CD4-positive, CD25-positive, alpha-beta regulatory T cell (primary cell): ENCODE data around the gene ASIC3. TPM values are rescaled to one million over a fixed set of nuclear protein-coding genes. Genes with fewer than 3 reads are reported as not detected.
A peak's percentile ranks its signal among the peaks of the same experiment; 100 is the strongest.

Experiments used
- ATAC-seq, 2 donors: fragments of 150-1000 bp; cut with Tn5 transposase; one replicate each; pipeline ENCODE4 v1.10.0; 2021; ENCODE audit warnings: low read depth in 2 of 2, moderate number of reproducible peaks in 2 of 2, moderate library complexity in 1 of 2
- DNase-seq, 3 donors: peaks; one replicate each; pipeline versions ENCODE4 v3.0.0 to v3.0.0-alpha.2; 2012 to 2022; ENCODE audit warnings: mixed read lengths in 1 of 3
- H3K27ac ChIP-seq: one replicate; pipeline ENCODE4 v1.7.0; 2013; ENCODE audit warnings: mild to moderate bottlenecking, low read length; ENCODE audit not compliant: insufficient read depth, poor library complexity, severe bottlenecking
- H3K27me3 ChIP-seq: one replicate; pipeline ENCODE4 v1.7.0; 2013; ENCODE audit warnings: low read length; ENCODE audit not compliant: control insufficient read depth, insufficient read depth
- H3K36me3 ChIP-seq: one replicate; pipeline ENCODE4 v1.7.0; 2013; ENCODE audit warnings: mild to moderate bottlenecking, low read length, moderate library complexity; ENCODE audit not compliant: control insufficient read depth, insufficient read depth
- H3K4me1 ChIP-seq: 2 replicates; pipeline ENCODE4 v1.7.0; 2013; ENCODE audit warnings: mild to moderate bottlenecking, low read length; ENCODE audit not compliant: insufficient read depth, control insufficient read depth, poor library complexity, severe bottlenecking
- H3K4me3 ChIP-seq: one replicate; pipeline ENCODE4 v1.7.0; 2013; ENCODE audit warnings: low read depth, mild to moderate bottlenecking, low read length, moderate library complexity
- H3K9me3 ChIP-seq, 2 experiments: 1 replicate in 1 of 2; 2 replicates in 1 of 2; pipeline ENCODE4 v1.7.0; 2013; ENCODE audit warnings: low read length in 2 of 2, mild to moderate bottlenecking in 1 of 2, moderate library complexity in 1 of 2; ENCODE audit not compliant: control insufficient read depth in 2 of 2
- H3K27ac Mint-ChIP-seq, 3 donors: one replicate each; pipeline ENCODE4 v1.8.0; 2020 to 2022; ENCODE audit warnings: mild to moderate bottlenecking in 3 of 3, mixed read lengths in 3 of 3, moderate library complexity in 2 of 3
- H3K27me3 Mint-ChIP-seq: one replicate; pipeline ENCODE4 v1.8.0; 2022; ENCODE audit warnings: mild to moderate bottlenecking, mixed read lengths
- H3K36me3 Mint-ChIP-seq: one replicate; pipeline ENCODE4 v1.8.0; 2020; ENCODE audit warnings: mixed read lengths
- H3K4me1 Mint-ChIP-seq, 4 donors: one replicate each; pipeline ENCODE4 v1.8.0; 2020 to 2022; ENCODE audit warnings: mixed read lengths in 4 of 4, mild to moderate bottlenecking in 1 of 4
- H3K4me3 Mint-ChIP-seq, 4 donors: one replicate each; pipeline ENCODE4 v1.8.0; 2020 to 2022; ENCODE audit warnings: mild to moderate bottlenecking in 4 of 4, mixed read lengths in 4 of 4, moderate library complexity in 3 of 4
- H3K9me3 Mint-ChIP-seq, 7 donors: one replicate each; pipeline ENCODE4 v1.8.0; 2020 to 2022; ENCODE audit warnings: mixed read lengths in 7 of 7, mild to moderate bottlenecking in 3 of 7, moderate library complexity in 2 of 7
- polyA plus RNA-seq, 4 donors: library from polyadenylated mRNA; unstranded; fragments of 300-500 nt; fragmentation: Illumina TruSeq; gene quantifications; one replicate each; pipeline ENCODE4 v1.2.3, GENCODE V29; 2021
- total RNA-seq: library from RNA; stranded (reverse); gene quantifications from one replicate; pipeline ENCODE4 v1.2.3, GENCODE V29; 2022

Gene ASIC3
- total and polyA plus RNA-seq, 5 donors from 2014 or later, result 5.9 TPM; not detected in 4

DNA sequence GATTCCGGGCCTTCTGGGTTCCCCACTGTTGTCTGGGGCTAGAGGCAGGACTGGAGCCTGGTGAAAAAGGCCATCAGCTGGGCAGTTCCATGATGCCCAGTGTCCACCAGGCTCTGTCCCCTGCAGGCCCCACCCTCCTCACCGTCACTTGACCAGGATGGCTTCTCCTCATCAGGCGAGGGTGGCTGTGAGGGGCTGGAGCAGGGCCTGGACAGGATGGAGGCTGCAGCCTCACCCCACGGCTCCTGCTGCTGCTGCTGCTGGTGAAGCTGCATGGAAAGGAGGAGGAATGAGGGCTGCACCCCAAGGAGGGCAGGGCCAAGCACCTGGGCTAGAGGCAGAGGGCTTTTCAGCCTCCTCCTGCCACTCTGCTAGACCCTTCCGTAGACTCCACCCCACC, 32.4 kb upstream of the ASIC3 start:
- peaks cover 19 to 84% (median 53%) of the 10 kb centered on the region in 4 donors for H3K4me1 Mint-ChIP-seq
- peak overlapping the region in 3 of 4 donors; percentile 56 to 99 (median 77) for H3K4me3 Mint-ChIP-seq
- Histone ChIP-seq H3K27ac (no peak overlapping the region), H3K9me3 (no peaks in the 10 kb centered on the region), H3K27me3 (peaks cover 5% of the 10 kb centered on the region), H3K4me3 (no peak overlapping the region), H3K4me1 (peaks cover 78% of the 10 kb centered on the region), H3K36me3 (no peaks in the 10 kb centered on the region)
- peaks cover 17% of the 10 kb centered on the region for H3K36me3 Mint-ChIP-seq
- peaks cover 39% of the 10 kb centered on the region for H3K27me3 Mint-ChIP-seq
- peaks cover 0 to 4% (median 2%) of the 10 kb centered on the region in 7 donors for H3K9me3 Mint-ChIP-seq
- no peak for ATAC-seq
- no peak for DNase-seq
- H3K27ac Mint-ChIP-seq, result peak overlapping the region; percentile 95 to 100 (median 99)

DNA sequence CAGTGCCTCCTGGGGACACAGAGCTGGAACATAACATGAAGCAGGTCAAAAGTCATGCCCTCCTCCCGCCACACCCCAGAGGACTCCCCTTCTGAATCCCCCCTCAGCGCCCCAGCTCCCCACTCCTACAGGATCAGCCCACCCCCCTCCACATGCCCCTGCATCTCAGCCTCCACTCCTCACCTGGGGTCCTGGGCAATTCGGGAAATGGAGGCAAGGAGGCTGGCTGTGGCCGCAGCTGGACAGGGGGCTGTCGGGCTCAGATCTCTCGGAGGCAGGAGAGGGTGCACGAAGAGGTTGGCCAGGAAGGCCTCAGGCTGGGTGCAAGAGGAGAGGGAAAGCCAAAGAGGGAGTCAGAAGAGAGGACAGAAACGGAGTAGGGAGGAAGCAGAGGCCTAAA, 31.8 kb upstream of the ASIC3 start:
- H3K27me3 Mint-ChIP-seq, result peaks cover 40% of the 10 kb centered on the region
- DNase-seq, result no peak
- H3K4me1 Mint-ChIP-seq, result peaks cover 19 to 79% (median 49%) of the 10 kb centered on the region in 4 donors
- no peak overlapping the region for H3K4me3 ChIP-seq
- peak overlapping the region; percentile 82 to 95 (median 94) for H3K27ac Mint-ChIP-seq
- peaks cover 0 to 4% (median 2%) of the 10 kb centered on the region in 7 donors for H3K9me3 Mint-ChIP-seq
- H3K9me3 ChIP-seq, result no peaks in the 10 kb centered on the region
- peaks cover 17% of the 10 kb centered on the region for H3K36me3 Mint-ChIP-seq
- peaks cover 5% of the 10 kb centered on the region for H3K27me3 ChIP-seq
- H3K4me1 ChIP-seq, result peaks cover 74% of the 10 kb centered on the region
- H3K4me3 Mint-ChIP-seq, result peak overlapping the region; percentile 36 to 99 (median 66)
- H3K36me3 ChIP-seq, result no peaks in the 10 kb centered on the region
- no peak overlapping the region for H3K27ac ChIP-seq
- no peak for ATAC-seq

DNA sequence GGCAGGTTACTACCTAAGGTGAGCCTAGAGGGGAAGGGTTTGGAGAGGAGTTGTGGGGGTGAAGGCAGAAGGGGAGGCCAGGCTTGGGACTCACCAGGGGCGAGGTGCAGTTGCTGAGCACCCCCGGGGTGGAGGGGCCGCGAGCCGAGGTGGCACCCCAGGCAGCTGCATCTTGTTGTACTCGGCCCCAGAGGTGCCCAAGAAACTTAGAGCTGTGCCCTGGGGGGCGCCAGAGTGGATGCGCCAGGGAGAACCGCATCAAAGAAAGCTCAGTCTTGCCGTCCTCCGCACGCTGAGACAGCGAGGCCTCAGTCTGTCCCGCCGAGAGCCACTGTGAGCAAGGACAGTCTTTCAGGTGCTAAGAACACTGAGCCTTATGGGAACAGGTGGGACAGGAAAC, 31.4 kb upstream of the ASIC3 start:
- no peaks in the 10 kb centered on the region for H3K36me3 ChIP-seq
- ATAC-seq (no peak), DNase-seq (no peak)
- peak overlapping the region; percentile 28 to 89 (median 86) for H3K4me3 Mint-ChIP-seq
- peaks cover 40% of the 10 kb centered on the region for H3K27me3 Mint-ChIP-seq
- peaks cover 19 to 75% (median 46%) of the 10 kb centered on the region in 4 donors for H3K4me1 Mint-ChIP-seq
- H3K27me3 ChIP-seq, result peaks cover 5% of the 10 kb centered on the region
- H3K27ac ChIP-seq, result no peak overlapping the region
- H3K4me1 ChIP-seq, result peaks cover 70% of the 10 kb centered on the region
- H3K36me3 Mint-ChIP-seq, result peaks cover 15% of the 10 kb centered on the region
- H3K27ac Mint-ChIP-seq, result peak overlapping the region; percentile 82 to 95 (median 94)
- H3K9me3 ChIP-seq, result no peaks in the 10 kb centered on the region
- no peak overlapping the region for H3K4me3 ChIP-seq
- peaks cover 0 to 4% (median 2%) of the 10 kb centered on the region in 7 donors for H3K9me3 Mint-ChIP-seq

DNA sequence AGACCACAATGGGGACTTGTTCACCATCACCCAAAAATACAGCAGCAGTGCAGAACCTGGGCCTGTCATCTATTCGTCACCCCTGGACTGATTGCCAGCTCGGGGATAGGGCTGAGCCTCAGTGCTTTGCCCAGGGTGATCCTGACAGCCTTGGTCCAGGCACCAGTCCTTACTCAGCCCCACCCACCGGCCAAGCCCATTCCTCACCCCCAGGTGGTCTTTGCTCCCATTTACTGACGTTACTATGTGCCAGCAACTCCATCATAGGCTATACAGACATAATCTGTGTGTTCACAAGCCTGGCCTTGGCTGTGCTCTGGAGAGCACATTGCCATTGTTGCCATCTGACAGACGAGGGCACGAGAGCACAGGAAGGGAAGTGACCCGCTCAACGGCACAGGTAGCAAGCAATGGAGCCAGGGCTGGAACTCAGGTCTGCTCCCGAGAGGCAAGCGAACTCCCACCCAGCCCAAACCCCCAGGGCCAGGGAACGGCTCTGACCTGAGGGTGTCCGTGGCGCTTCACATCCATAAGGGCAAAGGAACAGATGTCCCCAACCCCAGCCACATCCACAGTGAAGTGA, 30.9 kb upstream of the ASIC3 start:
- Mint-ChIP-seq H3K27ac (peak overlapping the region; percentile 89 to 95 (median 94)), H3K36me3 (peaks cover 10% of the 10 kb centered on the region), H3K27me3 (peaks cover 40% of the 10 kb centered on the region), H3K4me3 (peak overlapping the region; percentile 84 to 89 (median 89)), H3K9me3 (peaks cover 0 to 4% (median 2%) of the 10 kb centered on the region in 7 donors), H3K4me1 (peaks cover 19 to 69% (median 41%) of the 10 kb centered on the region in 4 donors)
- no peaks in the 10 kb centered on the region for H3K36me3 ChIP-seq
- ATAC-seq (no peak), DNase-seq (no peak)
- H3K27me3 ChIP-seq, result peaks cover 5% of the 10 kb centered on the region
- peak overlapping the region; percentile 63 for H3K27ac ChIP-seq
- H3K4me3 ChIP-seq, result no peak overlapping the region
- no peaks in the 10 kb centered on the region for H3K9me3 ChIP-seq
- peaks cover 65% of the 10 kb centered on the region for H3K4me1 ChIP-seq

DNA sequence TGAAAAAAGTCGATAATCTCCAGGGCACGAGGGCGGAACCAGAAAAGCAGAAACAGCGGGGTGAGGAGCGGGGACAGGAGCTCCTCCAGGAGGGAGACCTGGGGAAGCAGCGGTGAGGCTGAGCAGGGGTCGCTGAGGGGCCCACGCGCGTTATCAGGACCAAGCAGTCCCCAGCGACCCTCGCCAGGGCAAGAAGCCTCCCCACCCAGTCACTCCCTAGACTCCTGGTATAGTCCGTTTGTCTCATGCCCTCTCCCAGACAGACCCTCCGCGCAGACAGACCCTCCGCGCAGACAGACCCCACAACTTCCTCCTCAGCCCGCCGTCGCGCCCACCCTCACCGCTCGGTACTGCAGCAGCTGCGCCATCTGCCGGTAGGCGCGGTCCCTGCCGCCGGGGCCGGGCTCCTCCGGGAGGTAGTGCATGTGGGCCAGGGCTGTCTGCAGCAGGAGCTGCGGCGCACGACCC, 30.3 kb upstream of the ASIC3 start:
- Mint-ChIP-seq H3K36me3 (peaks cover 7% of the 10 kb centered on the region), H3K4me3 (peak overlapping the region; percentile 84 to 89 (median 89)), H3K27ac (peak overlapping the region; percentile 89 to 95 (median 94)), H3K27me3 (peaks cover 43% of the 10 kb centered on the region), H3K4me1 (peaks cover 19 to 64% (median 38%) of the 10 kb centered on the region in 4 donors), H3K9me3 (peaks cover 0 to 4% (median 0%) of the 10 kb centered on the region in 7 donors)
- Histone ChIP-seq H3K36me3 (no peaks in the 10 kb centered on the region), H3K4me1 (peaks cover 59% of the 10 kb centered on the region), H3K9me3 (no peaks in the 10 kb centered on the region), H3K27ac (peak overlapping the region; percentile 63), H3K27me3 (peaks cover 5% of the 10 kb centered on the region), H3K4me3 (peak overlapping the region; percentile 19)
- DNase-seq (peak; percentile 71 to 82 (median 80)), ATAC-seq (peak; percentile 59 to 62)

DNA sequence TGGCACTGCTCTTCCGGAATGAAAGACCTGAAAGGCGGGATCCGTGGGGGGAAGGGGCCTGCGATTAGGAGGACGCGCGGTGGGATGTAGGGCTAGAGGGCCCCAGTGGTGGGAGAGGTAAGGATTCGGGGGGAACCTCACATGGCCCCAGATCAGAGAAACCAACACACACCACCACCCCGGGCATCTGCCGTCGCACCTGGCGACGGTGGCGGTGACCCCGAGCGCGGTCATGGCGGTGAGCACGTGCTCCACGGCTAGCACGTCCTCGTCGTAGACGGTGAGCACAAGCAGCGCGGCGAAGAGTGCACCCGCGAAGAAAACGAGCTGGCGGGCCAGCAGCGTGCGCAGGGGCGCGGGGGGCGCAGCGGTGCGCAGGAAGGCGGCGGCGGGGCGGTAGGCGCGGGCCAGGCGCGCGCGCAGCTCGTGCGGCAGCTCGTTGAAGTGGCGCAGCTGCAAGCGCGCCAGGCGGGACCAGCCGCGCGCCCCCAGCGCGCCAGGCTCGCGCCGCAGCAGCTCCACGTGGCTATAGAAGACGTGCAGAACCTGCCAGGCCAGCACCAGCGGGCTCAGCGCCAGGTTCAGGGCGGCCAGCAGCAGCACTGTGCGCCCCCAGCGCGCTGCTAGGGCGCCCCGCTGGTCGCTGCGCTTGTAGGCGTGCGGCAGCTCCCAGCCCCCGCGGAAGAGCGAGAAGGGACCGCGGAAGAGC, 29.8 kb upstream of the ASIC3 start:
- peak; percentile 42 to 62 (median 60) for DNase-seq
- no peaks in the 10 kb centered on the region for H3K36me3 ChIP-seq
- peak; percentile 37 to 39 for ATAC-seq
- peaks cover 54% of the 10 kb centered on the region for H3K4me1 ChIP-seq
- H3K27ac Mint-ChIP-seq, result peak overlapping the region; percentile 89 to 95 (median 94)
- H3K9me3 Mint-ChIP-seq, result peaks cover 0 to 4% (median 0%) of the 10 kb centered on the region in 7 donors
- peaks cover 46% of the 10 kb centered on the region for H3K27me3 Mint-ChIP-seq
- no peak overlapping the region for H3K4me3 ChIP-seq
- peak overlapping the region; percentile 84 to 89 (median 89) for H3K4me3 Mint-ChIP-seq
- peaks cover 7% of the 10 kb centered on the region for H3K36me3 Mint-ChIP-seq
- H3K9me3 ChIP-seq, result no peaks in the 10 kb centered on the region
- H3K27ac ChIP-seq, result no peak overlapping the region
- peaks cover 5% of the 10 kb centered on the region for H3K27me3 ChIP-seq
- peaks cover 19 to 60% (median 38%) of the 10 kb centered on the region in 4 donors for H3K4me1 Mint-ChIP-seq

DNA sequence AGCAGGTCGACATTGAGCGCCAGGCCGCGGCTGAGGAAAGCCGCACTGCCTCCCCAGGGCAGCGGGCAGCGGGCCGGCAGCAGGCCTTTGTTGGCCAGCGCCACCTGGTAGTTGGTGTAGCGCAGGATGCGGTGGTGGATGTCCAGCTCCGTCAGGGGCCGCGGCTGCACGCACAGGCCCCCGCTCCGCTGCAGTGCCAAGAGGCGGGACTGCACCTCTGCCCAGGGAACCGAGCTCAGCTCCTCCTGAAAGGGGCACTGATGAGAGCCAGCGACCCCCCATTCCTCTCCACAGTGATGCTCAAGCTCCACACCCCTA, 29.2 kb upstream of the ASIC3 start:
- H3K4me1 Mint-ChIP-seq, result peaks cover 18 to 55% (median 35%) of the 10 kb centered on the region in 4 donors
- no peak for ATAC-seq
- H3K36me3 ChIP-seq, result no peaks in the 10 kb centered on the region
- H3K27me3 Mint-ChIP-seq, result peaks cover 41% of the 10 kb centered on the region
- H3K9me3 Mint-ChIP-seq, result peaks cover 0 to 3% (median 0%) of the 10 kb centered on the region in 7 donors
- H3K36me3 Mint-ChIP-seq, result peaks cover 7% of the 10 kb centered on the region
- H3K4me3 Mint-ChIP-seq, result peak overlapping the region; percentile 80 to 91 (median 85)
- DNase-seq, result no peak
- H3K4me3 ChIP-seq, result no peak overlapping the region
- no peaks in the 10 kb centered on the region for H3K9me3 ChIP-seq
- peaks cover 48% of the 10 kb centered on the region for H3K4me1 ChIP-seq
- H3K27me3 ChIP-seq, result peaks cover 5% of the 10 kb centered on the region
- peak overlapping the region in 1 of 3 donors; percentile 87 for H3K27ac Mint-ChIP-seq
- H3K27ac ChIP-seq, result no peak overlapping the region
